Activated gamma-delta T cell treated with anti-CD3 and anti-CD28 coated beads, Interleukin-2, amount 50 U/mL, for 16 hours (primary cell): ENCODE measurements around the gene PRMT3.
"Not testable (repeated sequence)": the region's sequence is repeated elsewhere in the genome, so short reads cannot be mapped to it uniquely, and the experiment has no call there.

Source experiments
- DNase-seq: peaks from one replicate; pipeline ENCODE4 v3.0.0-alpha.2; 2020; ENCODE audit warnings: low read depth

PRMT3 gene

DNA sequence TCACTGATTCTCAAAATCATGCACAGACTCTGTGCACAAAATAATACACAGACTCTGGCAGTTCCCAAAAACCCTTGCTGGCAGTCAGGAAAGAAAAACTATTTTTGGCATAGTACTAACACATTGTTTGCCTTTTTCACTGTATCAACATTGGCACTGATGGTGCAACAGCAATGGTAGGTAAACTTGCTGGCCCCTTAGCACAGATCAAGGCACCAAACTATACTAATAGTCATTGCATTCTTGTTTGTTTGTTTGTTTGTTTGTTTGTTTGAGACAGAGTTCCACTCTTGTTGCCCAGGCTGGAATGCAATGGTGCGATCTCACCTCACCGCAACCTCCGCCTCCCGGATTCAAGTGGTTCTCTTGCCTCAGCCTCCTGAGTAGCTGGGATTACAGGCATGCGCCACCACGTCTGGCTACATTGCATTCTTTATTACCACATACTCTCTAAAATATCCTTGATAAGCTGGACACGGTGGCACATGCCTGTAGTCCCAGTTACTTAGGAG, 130.9 kb downstream of the PRMT3 start:
- DNase-seq = no peak

GRCh38 chr11:20522536-20522935, 135.0 kb downstream of the PRMT3 start:
- DNase-seq = no peak

- no peak for DNase-seq
Observed at GRCh38 chr11:20529757-20530156, 142.2 kb downstream of the PRMT3 start.

DNA sequence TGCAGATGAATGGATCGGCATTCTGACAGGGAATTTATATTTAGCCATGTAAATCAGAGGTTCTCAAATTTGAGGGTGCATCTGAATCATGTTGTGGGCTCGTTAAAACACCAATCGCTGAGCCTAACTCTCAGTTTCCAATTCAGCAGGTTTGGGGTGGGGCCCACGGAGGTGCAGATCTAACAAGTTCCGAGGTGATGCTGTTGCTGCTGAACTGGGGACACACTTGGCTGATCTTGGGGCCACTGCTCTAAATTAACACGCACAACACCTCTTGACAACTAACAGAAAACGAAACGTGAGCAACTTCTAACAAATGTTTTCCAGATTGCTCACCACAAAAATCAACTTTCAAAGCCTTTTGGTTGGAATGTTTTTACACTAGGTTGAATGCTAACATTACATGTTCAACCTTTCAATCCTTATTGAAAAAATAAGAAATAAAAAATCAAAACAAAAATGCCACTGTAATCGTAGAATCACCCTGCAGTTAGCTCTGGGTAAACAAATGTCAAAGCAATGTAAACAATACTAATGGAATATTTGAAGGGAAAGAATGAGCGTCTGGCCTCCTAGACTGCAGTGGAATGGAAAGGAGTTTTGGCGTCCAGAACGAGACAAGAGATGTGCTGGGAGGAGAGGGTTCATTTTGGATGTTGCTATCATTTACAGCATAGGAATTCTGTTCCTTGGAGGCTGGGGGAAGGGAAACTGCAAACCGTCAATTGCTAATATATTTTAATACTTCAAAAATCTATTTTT, 143.6 kb downstream of the PRMT3 start:
- DNase-seq = no peak

DNA sequence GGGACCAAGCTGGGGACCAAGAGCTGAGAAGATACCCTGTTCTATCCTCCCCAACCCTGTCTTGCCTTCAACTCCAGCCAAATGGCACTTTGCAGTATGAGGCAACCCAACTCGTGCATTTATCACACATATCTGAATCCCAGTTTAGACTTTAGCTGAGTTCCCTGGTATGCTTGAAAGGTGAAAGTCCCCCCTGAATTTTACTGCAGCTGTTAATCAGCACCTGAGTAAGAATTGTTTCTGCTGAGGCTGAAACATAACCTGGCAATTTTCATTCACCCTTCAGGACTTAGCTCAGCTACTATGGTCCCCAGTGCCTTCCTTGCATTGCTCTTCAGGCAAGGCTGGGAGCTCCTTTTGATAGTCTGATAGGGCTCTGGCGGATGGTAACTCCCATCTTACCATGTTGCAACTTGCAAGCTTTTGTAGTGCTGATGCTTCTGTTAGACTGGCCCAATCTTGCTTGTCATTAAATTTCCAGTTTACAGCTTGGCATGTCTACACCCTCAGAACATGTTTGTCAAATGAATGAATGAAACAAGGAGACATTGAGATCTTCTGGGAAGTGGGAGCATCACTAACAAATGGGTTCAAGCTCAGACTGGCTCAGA, 147.9 kb downstream of the PRMT3 start:
- no peak for DNase-seq

DNA sequence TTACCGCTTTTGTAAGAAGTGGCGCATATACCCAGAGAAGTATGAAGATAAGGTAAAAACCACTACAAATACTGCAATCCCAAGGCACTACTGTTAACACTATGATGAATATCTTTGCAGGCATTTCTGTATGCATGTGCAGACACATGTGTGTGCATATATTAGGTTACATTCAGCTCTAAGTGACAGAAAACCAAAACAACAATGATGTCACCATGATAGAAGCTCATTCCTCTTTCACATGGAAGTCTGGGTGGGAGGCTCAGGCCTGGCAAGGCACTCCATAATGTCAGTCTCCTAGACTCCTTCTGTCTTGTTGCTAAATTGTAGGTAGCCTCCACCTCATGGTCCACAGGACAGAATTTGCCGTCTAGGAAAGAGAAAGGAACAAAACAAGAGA, 148.8 kb downstream of the PRMT3 start:
- no peak for DNase-seq

GRCh38 chr11:20536784-20537183, 149.3 kb downstream of the PRMT3 start:
- DNase-seq = no peak

DNA sequence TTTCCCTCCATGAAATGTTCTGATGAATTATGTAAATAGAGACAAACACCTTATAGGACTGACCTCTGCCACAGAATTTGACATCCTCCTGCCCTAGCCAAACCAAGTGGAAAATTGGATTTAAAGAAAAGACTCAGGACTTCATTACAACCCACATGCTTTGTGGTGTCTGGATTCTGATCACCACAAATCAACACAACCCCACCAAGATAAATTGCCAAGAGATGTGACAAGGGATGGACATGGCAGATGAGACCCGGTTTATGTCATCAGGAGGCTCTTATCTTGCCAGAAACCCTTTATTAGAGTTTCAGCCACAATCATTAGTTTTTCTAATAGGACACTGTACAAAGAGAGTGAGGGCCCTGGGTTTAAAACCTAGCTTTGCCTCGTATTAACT, 154.0 kb downstream of the PRMT3 start:
- DNase-seq = no peak

DNA sequence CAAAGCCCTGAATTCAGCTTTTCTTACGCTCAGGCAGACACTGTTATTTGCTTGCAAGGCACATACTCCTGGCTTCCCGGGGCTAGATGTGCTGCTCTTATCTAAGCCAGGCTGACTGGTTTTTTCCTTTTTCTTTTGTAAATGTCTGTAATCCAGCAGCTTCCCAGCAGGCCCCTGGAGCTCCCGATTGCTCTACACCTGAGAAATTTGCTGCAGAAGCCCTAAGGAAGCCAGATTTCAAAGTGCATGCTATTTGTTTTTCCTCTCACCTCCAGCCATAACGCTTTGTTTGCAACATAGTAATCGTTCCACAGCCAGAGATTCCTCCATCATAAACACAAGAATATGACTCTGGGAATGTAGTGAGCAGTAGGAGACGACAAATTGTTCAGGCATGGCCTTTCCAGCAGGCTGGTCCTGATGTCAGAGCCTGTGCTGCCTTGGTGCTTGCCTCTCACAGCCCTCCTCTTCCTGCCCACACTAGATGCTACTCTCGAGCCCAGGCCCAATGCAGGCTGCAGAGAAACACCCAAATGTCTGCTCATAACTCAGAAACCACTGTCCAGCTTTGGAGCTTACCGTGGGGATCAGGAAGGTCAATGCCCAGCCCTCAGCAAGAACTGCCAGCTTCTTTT, 157.2 kb downstream of the PRMT3 start:
- DNase-seq = no peak

DNA sequence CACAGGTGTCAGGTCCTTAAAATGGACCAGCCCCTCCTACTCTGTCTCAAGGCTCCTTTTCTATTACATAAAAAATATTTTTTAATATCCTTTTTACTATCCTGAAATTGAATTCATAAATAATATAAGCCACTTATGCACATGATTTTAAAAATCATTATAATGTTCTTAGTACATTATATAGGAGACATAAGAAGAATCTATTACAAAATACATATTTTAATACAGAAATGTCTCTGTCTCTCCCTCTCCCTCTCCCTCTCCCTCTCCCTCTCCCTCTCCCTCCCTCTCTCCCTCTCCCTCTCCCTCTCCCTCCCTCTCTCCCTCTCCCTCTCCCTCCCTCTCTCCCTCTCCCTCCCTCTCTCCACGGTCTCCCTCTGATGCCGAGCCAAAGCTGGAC, 159.9 kb downstream of the PRMT3 start:
- DNase-seq = no peak

- no peak for DNase-seq
Observed at GRCh38 chr11:20551096-20551495, 163.6 kb downstream of the PRMT3 start.

GRCh38 chr11:20555783-20556182, 168.3 kb downstream of the PRMT3 start:
- no peak for DNase-seq

- not testable (repeated sequence) for DNase-seq
Observed at GRCh38 chr11:20556396-20556795, 168.9 kb downstream of the PRMT3 start.

- no peak for DNase-seq
Observed at GRCh38 chr11:20558741-20559140, 171.2 kb downstream of the PRMT3 start.
